ENCODE results near the gene PYGO2. TPM values are rescaled to one million over a fixed set of nuclear protein-coding genes. Genes with fewer than 3 reads are reported as not detected.

The PYGO2 gene
- total and polyA plus RNA-seq, 2 of the 8 experiments (the other 6 are each of a cell fraction or from before 2014, with no cell fraction given) = 31.0 to 31.6 TPM

DNA sequence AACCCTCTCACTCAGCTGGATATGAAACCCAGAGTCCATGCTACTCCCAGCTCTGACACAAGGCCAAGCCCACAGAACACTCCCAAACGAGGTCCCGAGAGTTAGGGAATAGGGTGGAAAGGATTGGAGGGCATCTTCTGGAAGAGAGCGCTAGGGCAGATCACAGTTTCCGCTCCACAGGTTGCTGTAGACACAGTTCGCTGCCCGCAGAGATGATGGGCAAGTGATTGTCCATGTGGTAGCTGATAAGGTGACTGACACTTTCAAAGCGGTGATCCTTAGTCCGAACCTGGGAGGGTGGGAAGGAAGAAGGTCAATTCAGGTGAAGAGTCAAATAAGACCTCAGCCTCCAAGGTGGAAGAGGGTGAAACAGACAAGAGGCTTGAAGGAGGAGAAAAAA, 2.1 kb upstream of the PYGO2 start:
- ChIA-PET CTCF (ENCODE audit: partially characterized antibody) (interaction anchor here (0.7 to 8.2 kb wide), 10 partner anchors 8 to 286 kb away, joined by 3 to 113 read pairs (median 4); partner anchors contain the start of genes FLAD1, LENEP and PBXIP1), POLR2A (ENCODE audit: partially characterized antibody) (interaction anchor here (1.0 to 42.8 kb wide), 4 partner anchors 5 to 51 kb away, joined by 3 to 662 read pairs (median 333); partner anchors contain the start of genes CKS1B, FLAD1, LENEP and PBXIP1)
- H3K79me2 ChIP-seq (ENCODE audit: control insufficient read depth in 1 of 2, insufficient read depth in 2 of 2, low read length in 2 of 2) = peaks cover 0 to 32% of the 10 kb centered on the region in 2 experiments; a peak in 3 of 4 replicates
- no peaks in the 10 kb centered on the region for H3K9me3 ChIP-seq (ENCODE audit: insufficient read depth in 2 of 2, low read depth in 1 of 2, low read length in 1 of 2)
- DNase-seq (ENCODE audit: low read depth in 1 of 2, low spot score in 2 of 2) (no peak), FAIRE-seq (no peak)
- peaks cover 10% of the 10 kb centered on the region for H3K79me1 ChIP-seq (ENCODE audit: low read depth, low read length)
- WGBS, 2 experiments (ENCODE audit: extremely low coverage in 1 of 2, insufficient coverage in 1 of 2, insufficient read length in 1 of 2, insufficient replicate concordance in 2 of 2, low coverage in 1 of 2, low lambda C conversion rate in 2 of 2, missing lambda C conversion rate in 1 of 2) = 95% methylated on average over 8 of the region's 8 CpGs; no CpG with 5 or more reads in 1 of the 2 experiments
- no peaks in the 10 kb centered on the region; the same call in 1 of the 2 replicates for H3K23me2 ChIP-seq (ENCODE audit: low read depth, low read length)
- no peak overlapping the region for H3K27ac ChIP-seq (ENCODE audit: low read depth, low read length)
- H2BK15ac ChIP-seq (ENCODE audit: low read length) = no peak overlapping the region
- no peak overlapping the region for H3K4ac ChIP-seq (replicated peaks; ENCODE audit: insufficient read length, low read depth, low read length)
- H4K20me1 ChIP-seq (replicated peaks in 1 of 2; ENCODE audit: control insufficient read depth in 1 of 2, insufficient read depth in 2 of 2, low read length in 2 of 2) = peaks cover 5 to 8% of the 10 kb centered on the region in 2 experiments
- no peak overlapping the region for H2BK120ac ChIP-seq (replicated peaks; ENCODE audit: low read depth, low read length)
- peaks cover 22 to 54% (median 44%) of the 10 kb centered on the region in 4 experiments for H3K36me3 ChIP-seq (ENCODE audit: control insufficient read depth in 2 of 4, insufficient read depth in 4 of 4, low read length in 3 of 4)
- no peak overlapping the region for H3K4me3 ChIP-seq (ENCODE audit: extremely low read depth in 1 of 4, insufficient read depth in 2 of 4, low read depth in 3 of 4, low read length in 4 of 4)
- no peak overlapping the region for H2BK20ac ChIP-seq (ENCODE audit: low read length)
- H2AK5ac ChIP-seq (ENCODE audit: low read depth, low read length) = no peak overlapping the region
- H4K91ac ChIP-seq (replicated peaks; ENCODE audit: insufficient read length, low read length) = no peak overlapping the region
- H4K8ac ChIP-seq (ENCODE audit: extremely low read depth, insufficient read depth, low read length) = no peak overlapping the region
- no peak overlapping the region for H3K9ac ChIP-seq (replicated peaks in 1 of 4; ENCODE audit: extremely low read depth in 1 of 4, low read depth in 3 of 4, low read length in 3 of 4)
- no peak overlapping the region for H4K5ac ChIP-seq (ENCODE audit: insufficient read length, low read depth, low read length)
- no peak overlapping the region for H3K56ac ChIP-seq (replicated peaks; ENCODE audit: insufficient read length, low read depth, low read length)
- no peak overlapping the region for H2BK12ac ChIP-seq (ENCODE audit: low read depth, low read length)
- H3K27me3 ChIP-seq (replicated peaks in 1 of 4; ENCODE audit: control insufficient read depth in 3 of 4, extremely low read depth in 1 of 4, insufficient read depth in 3 of 4, low read length in 3 of 4) = no peaks in the 10 kb centered on the region
- H3K18ac ChIP-seq (ENCODE audit: extremely low read depth, low read length) = no peak overlapping the region
- H3K23ac ChIP-seq (ENCODE audit: insufficient read length) = no peak overlapping the region
- no peak overlapping the region for H3K14ac ChIP-seq (ENCODE audit: insufficient read length)
- no peak for TF ChIP-seq SIRT6 (IDR thresholded peaks at IDR 0.05; ENCODE audit: low read length)
- TF ChIP-seq RAD21 (IDR thresholded peaks at IDR 0.05 in 1 of 2, conservative IDR thresholded peaks at IDR 0.05 in 1 of 2; ENCODE audit: low read depth in 2 of 2, low read length in 2 of 2) = no peak
- H3K4me1 ChIP-seq (replicated peaks in 1 of 4; ENCODE audit: control insufficient read depth in 3 of 4, insufficient read depth in 4 of 4, low read length in 3 of 4) = peaks cover 3 to 6% (median 4%) of the 10 kb centered on the region in 4 experiments
- H3K4me2 ChIP-seq (ENCODE audit: insufficient read depth in 1 of 2, low read depth in 2 of 2, low read length in 2 of 2) = no peak overlapping the region
- no peak overlapping the region for H2BK5ac ChIP-seq (ENCODE audit: low read depth, low read length)
- no peak overlapping the region for H2AFZ ChIP-seq (ENCODE audit: low read length)

Data from H1 (cell line).